Inferior parietal cortex (tissue), 1 donor: ENCODE data around the gene TXLNB.
"Not testable (repeated sequence)": the region's sequence is repeated elsewhere in the genome, so short reads cannot be mapped to it uniquely, and the experiment has no call there.

Experiments
- DNase-seq: peaks from one replicate; pipeline ENCODE4 v3.0.0-alpha.2; 2016; ENCODE audit errors: extremely low spot score

TXLNB gene

GRCh38 chr6:139235661-139236060 is 56.1 kb downstream of the TXLNB start:
- no peak for DNase-seq

GRCh38 chr6:139234193-139234592 is 57.6 kb downstream of the TXLNB start:
- DNase-seq, result not testable (repeated sequence)

GRCh38 chr6:139231206-139231605 is 60.6 kb downstream of the TXLNB start:
- no peak for DNase-seq

- DNase-seq, result no peak
Observed at GRCh38 chr6:139230391-139230840, 61.4 kb downstream of the TXLNB start.

GRCh38 chr6:139228387-139228786 is 63.4 kb downstream of the TXLNB start:
- DNase-seq, result not testable (repeated sequence)

GRCh38 chr6:139219746-139220145 is 72.1 kb downstream of the TXLNB start:
- no peak for DNase-seq

- DNase-seq, result peak; percentile 86
Observed at GRCh38 chr6:139219271-139219729, 72.5 kb downstream of the TXLNB start.

- not testable (repeated sequence) for DNase-seq
Observed at GRCh38 chr6:139212460-139212859, 79.3 kb downstream of the TXLNB start.

GRCh38 chr6:139210766-139211165 is 81.0 kb downstream of the TXLNB start:
- not testable (repeated sequence) for DNase-seq

GRCh38 chr6:139205843-139206242 is 86.0 kb downstream of the TXLNB start:
- no peak for DNase-seq

GRCh38 chr6:139204978-139205377 is 86.8 kb downstream of the TXLNB start:
- DNase-seq, result no peak

GRCh38 chr6:139201378-139201777 is 90.4 kb downstream of the TXLNB start:
- no peak for DNase-seq

- no peak for DNase-seq
Observed at GRCh38 chr6:139198529-139199288, 93.1 kb downstream of the TXLNB start.

- no peak for DNase-seq
Observed at GRCh38 chr6:139194740-139195139, 97.1 kb downstream of the TXLNB start.
